ENCODE measurements around the gene CFAP298. TPM values are rescaled to one million over a fixed set of nuclear protein-coding genes. Genes with fewer than 3 reads are reported as not detected.
A peak's percentile ranks its signal among the peaks of the same experiment; 100 is the strongest.

CFAP298 gene
- total and polyA plus RNA-seq, 2 of the 13 experiments (the other 11 are each of a cell fraction or from before 2014, with no cell fraction given): 21.2 to 62.2 TPM

DNA sequence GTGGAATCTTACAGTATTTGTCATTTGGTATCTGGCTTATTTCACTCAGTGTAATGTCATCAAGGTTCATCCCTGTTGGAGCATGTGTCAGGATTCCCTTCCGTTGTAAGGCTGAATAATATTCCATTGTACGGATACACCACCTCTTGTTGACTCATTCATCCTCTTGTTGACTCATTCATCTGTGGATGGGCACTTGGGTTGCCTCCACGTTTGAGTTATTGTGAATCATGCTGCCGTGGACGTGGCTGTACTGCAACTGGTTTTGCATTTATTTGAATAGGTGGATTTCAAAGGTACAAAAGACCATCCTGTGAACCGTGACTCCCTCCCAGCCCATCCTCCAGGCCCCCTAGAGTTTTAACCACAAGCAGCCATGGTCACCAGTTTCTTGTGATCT lies 15.0 kb downstream of the CFAP298 start (continued):
- TF ChIP-seq SP1 (IDR thresholded peaks at IDR 0.05) (no peak), SP1 (CRISPR knock-in tag; IDR thresholded peaks at IDR 0.05) (no peak), ZNF652 (CRISPR knock-in tag; IDR thresholded peaks at IDR 0.05; ENCODE audit: borderline replicate concordance, low read depth) (0 out of 2 replicates have a peak, but pooled peaks have one; percentile 48), ZNF563 (CRISPR knock-in tag; IDR thresholded peaks at IDR 0.05) (no peak), ATAD3A (CRISPR knock-in tag; IDR thresholded peaks at IDR 0.05) (no peak), HMG20A (CRISPR knock-in tag; IDR thresholded peaks at IDR 0.05; ENCODE audit: borderline replicate concordance) (peak; percentile 84), IRF2 (CRISPR knock-in tag; IDR thresholded peaks at IDR 0.05) (no peak), CBX5 (CRISPR knock-in tag; IDR thresholded peaks at IDR 0.05; ENCODE audit: borderline replicate concordance) (0 out of 2 replicates have a peak, but pooled peaks have one; percentile 24), ZSCAN30 (CRISPR knock-in tag; IDR thresholded peaks at IDR 0.05) (no peak), MXI1 (IDR thresholded peaks at IDR 0.05; ENCODE audit: borderline replicate concordance, low read depth, low read length) (no peak; the same call in 2 of the 3 replicates), ZNF331 (CRISPR knock-in tag; IDR thresholded peaks at IDR 0.05) (peak; percentile 58), TBX2 (CRISPR knock-in tag; IDR thresholded peaks at IDR 0.05; ENCODE audit: borderline replicate concordance) (peak; percentile 73; the same call in 1 of the 2 replicates)
- TF ChIP-seq, protein P1, sequence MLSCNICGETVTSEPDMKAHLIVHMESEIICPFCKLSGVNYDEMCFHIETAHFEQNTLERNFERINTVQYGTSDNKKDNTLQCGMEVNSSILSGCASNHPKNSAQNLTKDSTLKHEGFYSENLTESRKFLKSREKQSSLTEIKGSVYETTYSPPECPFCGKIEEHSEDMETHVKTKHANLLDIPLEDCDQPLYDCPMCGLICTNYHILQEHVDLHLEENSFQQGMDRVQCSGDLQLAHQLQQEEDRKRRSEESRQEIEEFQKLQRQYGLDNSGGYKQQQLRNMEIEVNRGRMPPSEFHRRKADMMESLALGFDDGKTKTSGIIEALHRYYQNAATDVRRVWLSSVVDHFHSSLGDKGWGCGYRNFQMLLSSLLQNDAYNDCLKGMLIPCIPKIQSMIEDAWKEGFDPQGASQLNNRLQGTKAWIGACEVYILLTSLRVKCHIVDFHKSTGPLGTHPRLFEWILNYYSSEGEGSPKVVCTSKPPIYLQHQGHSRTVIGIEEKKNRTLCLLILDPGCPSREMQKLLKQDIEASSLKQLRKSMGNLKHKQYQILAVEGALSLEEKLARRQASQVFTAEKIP (CRISPR knock-in tag; IDR thresholded peaks at IDR 0.05; ENCODE audit: borderline replicate concordance): no peak
- TF ChIP-seq, protein P2, sequence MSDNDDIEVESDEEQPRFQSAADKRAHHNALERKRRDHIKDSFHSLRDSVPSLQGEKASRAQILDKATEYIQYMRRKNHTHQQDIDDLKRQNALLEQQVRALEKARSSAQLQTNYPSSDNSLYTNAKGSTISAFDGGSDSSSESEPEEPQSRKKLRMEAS (IDR thresholded peaks at IDR 0.05): peak; percentile 78
- TF ChIP-seq, protein P3, sequence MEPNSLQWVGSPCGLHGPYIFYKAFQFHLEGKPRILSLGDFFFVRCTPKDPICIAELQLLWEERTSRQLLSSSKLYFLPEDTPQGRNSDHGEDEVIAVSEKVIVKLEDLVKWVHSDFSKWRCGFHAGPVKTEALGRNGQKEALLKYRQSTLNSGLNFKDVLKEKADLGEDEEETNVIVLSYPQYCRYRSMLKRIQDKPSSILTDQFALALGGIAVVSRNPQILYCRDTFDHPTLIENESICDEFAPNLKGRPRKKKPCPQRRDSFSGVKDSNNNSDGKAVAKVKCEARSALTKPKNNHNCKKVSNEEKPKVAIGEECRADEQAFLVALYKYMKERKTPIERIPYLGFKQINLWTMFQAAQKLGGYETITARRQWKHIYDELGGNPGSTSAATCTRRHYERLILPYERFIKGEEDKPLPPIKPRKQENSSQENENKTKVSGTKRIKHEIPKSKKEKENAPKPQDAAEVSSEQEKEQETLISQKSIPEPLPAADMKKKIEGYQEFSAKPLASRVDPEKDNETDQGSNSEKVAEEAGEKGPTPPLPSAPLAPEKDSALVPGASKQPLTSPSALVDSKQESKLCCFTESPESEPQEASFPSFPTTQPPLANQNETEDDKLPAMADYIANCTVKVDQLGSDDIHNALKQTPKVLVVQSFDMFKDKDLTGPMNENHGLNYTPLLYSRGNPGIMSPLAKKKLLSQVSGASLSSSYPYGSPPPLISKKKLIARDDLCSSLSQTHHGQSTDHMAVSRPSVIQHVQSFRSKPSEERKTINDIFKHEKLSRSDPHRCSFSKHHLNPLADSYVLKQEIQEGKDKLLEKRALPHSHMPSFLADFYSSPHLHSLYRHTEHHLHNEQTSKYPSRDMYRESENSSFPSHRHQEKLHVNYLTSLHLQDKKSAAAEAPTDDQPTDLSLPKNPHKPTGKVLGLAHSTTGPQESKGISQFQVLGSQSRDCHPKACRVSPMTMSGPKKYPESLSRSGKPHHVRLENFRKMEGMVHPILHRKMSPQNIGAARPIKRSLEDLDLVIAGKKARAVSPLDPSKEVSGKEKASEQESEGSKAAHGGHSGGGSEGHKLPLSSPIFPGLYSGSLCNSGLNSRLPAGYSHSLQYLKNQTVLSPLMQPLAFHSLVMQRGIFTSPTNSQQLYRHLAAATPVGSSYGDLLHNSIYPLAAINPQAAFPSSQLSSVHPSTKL (CRISPR knock-in tag; IDR thresholded peaks at IDR 0.05): peak; percentile 88
- TF ChIP-seq, protein P4, sequence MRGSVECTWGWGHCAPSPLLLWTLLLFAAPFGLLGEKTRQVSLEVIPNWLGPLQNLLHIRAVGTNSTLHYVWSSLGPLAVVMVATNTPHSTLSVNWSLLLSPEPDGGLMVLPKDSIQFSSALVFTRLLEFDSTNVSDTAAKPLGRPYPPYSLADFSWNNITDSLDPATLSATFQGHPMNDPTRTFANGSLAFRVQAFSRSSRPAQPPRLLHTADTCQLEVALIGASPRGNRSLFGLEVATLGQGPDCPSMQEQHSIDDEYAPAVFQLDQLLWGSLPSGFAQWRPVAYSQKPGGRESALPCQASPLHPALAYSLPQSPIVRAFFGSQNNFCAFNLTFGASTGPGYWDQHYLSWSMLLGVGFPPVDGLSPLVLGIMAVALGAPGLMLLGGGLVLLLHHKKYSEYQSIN (CRISPR knock-in tag; IDR thresholded peaks at IDR 0.05; ENCODE audit: borderline replicate concordance): no peak
- TF ChIP-seq, protein P5, sequence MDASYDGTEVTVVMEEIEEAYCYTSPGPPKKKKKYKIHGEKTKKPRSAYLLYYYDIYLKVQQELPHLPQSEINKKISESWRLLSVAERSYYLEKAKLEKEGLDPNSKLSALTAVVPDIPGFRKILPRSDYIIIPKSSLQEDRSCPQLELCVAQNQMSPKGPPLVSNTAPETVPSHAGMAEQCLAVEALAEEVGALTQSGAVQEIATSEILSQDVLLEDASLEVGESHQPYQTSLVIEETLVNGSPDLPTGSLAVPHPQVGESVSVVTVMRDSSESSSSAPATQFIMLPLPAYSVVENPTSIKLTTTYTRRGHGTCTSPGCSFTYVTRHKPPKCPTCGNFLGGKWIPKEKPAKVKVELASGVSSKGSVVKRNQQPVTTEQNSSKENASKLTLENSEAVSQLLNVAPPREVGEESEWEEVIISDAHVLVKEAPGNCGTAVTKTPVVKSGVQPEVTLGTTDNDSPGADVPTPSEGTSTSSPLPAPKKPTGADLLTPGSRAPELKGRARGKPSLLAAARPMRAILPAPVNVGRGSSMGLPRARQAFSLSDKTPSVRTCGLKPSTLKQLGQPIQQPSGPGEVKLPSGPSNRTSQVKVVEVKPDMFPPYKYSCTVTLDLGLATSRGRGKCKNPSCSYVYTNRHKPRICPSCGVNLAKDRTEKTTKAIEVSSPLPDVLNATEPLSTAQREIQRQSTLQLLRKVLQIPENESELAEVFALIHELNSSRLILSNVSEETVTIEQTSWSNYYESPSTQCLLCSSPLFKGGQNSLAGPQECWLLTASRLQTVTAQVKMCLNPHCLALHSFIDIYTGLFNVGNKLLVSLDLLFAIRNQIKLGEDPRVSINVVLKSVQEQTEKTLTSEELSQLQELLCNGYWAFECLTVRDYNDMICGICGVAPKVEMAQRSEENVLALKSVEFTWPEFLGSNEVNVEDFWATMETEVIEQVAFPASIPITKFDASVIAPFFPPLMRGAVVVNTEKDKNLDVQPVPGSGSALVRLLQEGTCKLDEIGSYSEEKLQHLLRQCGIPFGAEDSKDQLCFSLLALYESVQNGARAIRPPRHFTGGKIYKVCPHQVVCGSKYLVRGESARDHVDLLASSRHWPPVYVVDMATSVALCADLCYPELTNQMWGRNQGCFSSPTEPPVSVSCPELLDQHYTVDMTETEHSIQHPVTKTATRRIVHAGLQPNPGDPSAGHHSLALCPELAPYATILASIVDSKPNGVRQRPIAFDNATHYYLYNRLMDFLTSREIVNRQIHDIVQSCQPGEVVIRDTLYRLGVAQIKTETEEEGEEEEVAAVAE (CRISPR knock-in tag; IDR thresholded peaks at IDR 0.05; ENCODE audit: borderline replicate concordance): no peak
- TF ChIP-seq, protein P6, sequence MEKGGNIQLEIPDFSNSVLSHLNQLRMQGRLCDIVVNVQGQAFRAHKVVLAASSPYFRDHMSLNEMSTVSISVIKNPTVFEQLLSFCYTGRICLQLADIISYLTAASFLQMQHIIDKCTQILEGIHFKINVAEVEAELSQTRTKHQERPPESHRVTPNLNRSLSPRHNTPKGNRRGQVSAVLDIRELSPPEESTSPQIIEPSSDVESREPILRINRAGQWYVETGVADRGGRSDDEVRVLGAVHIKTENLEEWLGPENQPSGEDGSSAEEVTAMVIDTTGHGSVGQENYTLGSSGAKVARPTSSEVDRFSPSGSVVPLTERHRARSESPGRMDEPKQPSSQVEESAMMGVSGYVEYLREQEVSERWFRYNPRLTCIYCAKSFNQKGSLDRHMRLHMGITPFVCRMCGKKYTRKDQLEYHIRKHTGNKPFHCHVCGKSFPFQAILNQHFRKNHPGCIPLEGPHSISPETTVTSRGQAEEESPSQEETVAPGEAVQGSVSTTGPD (CRISPR knock-in tag; IDR thresholded peaks at IDR 0.05): peak; percentile 40; the same call in 1 of the 2 replicates

All from HepG2 (cell line).